NCI-H187 (cell line): ENCODE results near the gene SIL1.
"Not testable (repeated sequence)": the region's sequence is repeated elsewhere in the genome, so short reads cannot be mapped to it uniquely, and the experiment has no call there.

Experiments
- DNase-seq, 2 experiments: peaks; one replicate each; lab custom pipeline; 2025; lab: John Stamatoyannopoulos, UW

Gene SIL1

DNA sequence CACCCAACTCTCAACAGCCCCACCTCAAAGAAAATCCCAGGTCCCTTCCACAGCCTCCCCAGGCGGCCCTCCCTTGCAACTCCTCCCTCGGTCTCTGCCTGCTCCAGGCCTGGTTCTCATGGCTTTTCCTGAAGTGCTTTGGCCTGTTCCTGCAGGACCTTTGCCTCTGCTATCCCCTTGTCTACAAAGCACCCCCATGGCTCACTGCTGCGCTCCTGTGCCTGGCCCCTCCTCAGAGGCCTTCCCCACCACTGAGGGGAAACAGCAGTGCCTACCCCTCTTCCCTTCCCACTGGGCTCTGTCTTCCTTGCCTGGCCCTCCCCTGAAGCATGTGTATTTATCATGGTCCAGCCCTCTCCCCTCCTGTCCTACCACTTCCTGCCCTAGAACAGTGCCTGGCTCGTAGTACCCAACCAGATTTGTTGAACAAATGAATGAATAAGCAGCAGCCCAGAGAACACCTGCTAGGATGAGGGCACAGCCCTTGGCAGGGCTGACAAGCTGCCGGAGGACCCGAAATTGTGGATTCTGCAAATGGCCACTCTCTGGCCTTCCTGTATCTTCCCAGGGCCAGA lies 254.5 kb downstream of the SIL1 start:
- no peak for DNase-seq

DNA sequence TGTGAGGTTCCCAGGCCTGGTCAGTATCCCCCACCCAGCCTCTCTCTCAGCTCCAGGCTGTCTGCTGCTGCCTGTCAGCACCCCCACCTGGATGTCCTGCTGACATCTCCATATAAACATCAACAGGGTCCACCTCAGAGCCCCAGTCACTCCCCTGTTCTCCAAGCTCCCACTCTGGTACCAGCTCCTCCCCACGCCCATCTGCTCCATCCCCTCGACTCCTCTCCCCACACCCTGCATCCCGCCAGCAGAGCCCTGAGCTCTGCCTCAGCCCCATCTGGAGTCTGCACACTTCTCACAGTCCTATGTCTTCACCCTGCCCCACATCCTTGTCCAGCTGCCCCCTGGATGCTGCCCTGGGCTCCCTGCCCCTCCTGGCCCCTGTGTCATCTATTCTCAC lies 255.3 kb downstream of the SIL1 start:
- no peak for DNase-seq

DNA sequence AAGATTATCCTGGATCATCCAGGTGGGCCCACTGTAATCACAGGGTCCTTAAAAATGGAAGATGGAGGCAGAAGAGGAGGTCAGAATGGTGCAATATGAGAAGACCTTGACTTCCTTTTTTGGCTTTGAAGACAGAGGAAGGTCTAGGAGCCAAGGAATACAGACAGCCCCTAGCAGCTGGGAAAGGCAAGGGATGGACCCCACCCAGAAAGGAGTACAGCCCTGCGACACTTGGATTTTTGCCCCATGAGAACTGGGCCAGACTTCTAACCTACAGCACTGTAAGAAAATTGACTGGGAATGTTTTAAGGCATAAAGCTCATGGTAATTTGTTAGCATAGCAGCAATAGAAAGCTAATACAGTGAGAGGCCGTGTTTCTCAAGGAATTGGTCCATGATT lies 256.1 kb downstream of the SIL1 start:
- DNase-seq: no peak

DNA sequence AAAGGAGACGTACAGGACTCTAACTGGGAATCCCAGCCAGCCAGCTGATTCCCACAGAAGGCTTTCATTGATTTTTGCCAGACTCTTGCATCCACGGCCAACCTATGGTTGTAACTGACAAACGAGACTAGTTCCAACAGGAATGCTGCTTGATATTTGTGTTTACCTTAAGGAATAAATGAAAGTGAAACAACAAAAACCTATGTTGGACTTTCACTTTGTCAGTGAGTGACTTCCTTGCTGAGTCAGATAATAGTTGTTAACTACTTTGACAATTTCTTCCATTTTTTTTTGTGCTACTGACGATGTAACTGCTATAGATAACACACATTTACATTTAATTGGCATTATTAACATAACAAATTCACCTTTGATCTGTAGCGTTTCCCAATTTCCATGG lies 259.6 kb downstream of the SIL1 start:
- no peak for DNase-seq

DNA sequence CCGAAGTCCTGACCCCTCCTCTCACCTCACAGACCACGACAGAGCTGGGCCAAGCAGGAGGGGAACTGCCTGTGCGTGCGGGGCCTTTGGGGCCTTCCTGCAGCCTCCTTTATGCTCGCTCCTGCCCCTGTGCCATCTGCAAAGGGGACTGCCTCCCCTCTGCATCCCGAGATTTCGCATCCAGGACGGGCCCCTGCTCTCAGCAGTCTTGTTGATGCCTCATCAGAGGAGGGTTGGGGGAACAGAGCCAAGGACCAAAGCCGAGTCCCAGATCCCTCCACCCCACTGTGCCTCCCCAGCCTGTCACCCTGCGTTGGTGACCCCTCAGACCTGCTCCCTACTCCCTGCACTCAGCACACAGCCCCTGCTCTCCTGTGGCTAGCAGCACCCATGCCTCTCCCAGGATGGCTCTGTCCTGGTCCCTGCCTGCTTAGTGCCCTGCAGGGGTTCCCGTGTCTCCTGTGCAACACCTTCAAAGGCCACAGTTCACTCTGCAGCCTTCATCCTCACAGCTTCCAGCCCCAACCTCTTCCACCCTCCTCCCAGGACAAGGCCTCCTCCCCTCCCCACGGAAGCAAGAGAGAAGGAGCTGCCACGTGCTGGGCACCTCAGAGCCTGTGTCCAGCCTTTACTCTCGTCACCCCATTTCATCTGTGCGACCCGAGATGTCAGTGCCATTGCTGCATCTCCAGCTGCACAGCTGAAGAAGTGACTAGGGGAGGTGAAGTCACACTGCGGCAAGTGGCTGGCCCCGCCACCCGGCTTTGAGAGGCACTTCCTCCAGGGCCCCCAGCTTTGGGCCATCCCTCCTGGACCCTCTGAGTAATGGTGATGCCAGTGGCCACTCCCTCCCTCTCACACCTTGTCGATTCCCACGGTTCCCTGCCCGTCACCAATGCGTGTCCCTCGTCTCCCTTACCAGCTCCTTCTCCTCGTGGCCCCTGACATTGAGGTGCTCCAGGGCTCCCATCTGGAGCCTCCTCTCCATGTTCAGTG lies 260.5 kb downstream of the SIL1 start:
- no peak for DNase-seq

DNA sequence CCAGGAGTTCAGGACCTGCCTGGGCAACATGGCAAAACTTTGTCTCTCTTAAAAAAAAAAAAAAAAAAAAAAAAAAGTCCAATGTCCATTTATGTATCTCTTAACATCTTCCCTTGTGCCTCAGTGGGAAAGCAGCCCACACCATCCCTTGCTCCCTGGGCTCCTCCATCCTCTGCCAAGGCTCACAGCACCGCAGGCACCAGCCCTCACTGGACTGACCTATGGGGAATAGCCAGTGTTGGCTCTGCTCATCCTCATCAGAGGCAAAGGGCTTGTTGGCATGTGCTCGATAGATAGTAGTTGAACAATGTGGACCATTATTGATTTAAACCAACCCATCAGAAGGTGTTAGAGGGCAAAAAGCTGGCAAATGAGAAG lies 261.2 kb downstream of the SIL1 start:
- no peak for DNase-seq

DNA sequence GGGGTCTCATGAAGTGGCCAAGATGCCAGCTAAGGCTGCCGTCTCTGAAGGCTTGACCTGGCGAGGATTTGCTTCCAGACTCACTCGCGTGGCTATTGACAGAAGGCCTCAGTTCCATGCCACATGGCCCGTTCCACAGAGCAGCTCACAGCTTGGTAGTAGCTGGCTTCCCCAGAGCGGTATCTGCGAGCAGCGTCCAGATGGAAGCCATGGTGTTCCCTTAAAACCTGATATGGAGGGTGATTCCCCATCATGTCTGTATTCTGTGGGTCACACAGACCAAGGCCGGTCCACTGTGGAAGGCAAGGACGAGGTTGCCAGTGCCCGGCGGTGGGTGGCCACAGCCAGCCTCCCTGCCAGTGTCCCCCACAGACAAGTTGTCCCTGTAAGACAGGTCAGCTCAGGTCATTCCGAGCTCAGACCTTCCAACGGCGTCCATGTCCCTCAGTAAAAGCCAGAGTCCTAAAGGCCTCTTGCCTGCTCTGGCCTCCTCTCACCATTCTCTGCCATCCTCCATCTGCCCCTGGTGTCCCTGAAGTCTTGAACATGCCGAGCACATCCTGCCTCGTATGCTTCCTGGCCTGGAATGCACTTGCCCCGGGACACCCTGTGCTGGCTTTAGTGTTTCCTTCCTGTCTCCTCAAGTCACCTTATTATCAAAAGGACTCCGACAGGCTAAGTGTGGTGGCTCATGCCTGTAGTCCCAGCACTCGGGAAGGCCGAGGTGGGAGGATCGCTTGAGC lies 261.8 kb downstream of the SIL1 start:
- DNase-seq: no peak

DNA sequence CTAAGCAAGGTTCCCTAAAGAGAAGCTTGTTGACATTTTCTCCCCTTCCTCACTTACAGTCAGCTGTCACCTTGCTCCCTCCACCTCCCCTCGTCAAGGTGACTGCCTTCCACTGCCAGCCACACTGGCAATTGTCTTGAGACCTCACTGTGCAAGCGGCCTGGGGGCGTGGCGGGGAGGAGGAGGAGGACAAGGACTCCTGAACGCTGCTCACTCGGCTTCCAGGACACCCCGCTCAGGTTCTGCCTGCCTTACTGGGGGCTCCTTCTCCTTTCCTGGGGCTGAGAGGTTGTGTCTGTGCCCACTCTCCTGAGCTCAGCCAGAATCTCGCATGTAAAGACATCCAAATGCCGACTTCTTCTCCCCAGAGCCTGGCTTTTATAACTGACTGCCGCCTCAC lies 262.7 kb downstream of the SIL1 start:
- DNase-seq: no peak

DNA sequence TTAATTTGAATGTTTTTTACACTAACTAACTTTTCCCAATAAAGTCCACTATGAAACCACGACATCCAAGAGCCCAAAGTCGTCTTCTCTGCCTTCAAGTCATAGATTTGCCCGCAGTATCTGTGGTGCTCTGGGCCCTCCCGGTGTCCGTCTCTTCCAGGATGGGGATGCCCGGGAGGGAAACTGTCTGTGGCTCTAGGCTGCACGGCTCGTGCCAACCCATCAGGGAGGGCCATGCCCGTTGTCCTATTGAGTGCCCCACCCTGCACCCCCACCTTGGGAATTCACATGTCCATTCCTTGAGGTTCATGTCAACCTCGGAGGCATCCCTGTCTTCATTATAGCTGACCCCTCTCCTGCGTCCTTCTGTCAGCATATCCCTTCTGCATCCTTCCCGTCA lies 263.2 kb downstream of the SIL1 start:
- no peak for DNase-seq

DNA sequence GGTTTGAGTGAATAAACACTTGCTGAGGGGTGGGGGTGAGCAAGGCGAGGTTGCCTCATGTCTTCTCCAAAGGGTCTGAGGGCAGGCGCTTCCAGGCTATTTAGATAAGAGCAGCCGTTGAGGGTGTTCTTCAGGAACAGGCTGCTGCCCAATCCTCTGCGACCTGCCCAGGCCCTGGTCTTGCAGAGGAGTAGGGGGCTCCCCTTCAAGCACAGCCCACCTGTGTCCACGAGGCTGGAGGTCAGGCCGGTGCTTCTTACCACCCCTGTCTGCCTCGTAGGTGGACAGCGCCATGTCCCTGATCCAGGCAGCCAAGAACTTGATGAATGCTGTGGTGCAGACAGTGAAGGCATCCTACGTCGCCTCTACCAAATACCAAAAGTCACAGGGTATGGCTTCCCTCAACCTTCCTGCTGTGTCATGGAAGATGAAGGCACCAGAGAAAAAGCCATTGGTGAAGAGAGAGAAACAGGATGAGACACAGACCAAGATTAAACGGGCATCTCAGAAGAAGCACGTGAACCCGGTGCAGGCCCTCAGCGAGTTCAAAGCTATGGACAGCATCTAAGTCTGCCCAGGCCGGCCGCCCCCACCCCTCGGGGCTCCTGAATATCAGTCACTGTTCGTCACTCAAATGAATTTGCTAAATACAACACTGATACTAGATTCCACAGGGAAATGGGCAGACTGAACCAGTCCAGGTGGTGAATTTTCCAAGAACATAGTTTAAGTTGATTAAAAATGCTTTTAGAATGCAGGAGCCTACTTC lies 264.5 kb downstream of the SIL1 start:
- no peak for DNase-seq

DNA sequence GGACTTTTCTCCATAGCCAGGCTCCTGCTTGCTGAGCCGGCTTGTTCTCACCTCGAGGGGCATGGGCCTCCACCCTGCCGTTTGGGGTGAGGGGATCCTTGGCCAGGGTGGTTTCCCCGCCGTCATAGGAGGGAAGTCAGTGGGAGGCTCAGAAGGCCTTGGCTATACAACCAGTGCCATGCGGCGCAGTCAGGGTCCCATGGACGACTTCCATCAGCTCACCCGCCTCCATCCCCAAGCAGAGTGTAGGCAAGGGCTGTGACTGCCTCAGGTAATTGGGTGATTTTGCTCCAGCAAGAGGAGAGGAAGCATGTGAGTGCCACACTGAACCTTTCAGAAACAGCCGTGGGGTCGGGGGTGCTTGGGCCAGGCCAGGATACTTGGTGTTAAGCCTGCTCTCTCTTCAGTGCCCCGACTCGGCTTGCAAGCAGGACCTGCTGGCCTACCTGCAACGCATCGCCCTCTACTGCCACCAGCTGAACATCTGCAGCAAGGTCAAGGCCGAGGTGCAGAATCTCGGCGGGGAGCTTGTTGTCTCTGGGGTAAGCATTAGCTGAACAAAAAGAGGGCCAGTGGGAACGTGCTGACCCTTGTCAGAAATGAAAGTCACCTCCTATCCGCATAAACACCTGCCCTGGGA lies 265.9 kb downstream of the SIL1 start:
- DNase-seq: no peak

DNA sequence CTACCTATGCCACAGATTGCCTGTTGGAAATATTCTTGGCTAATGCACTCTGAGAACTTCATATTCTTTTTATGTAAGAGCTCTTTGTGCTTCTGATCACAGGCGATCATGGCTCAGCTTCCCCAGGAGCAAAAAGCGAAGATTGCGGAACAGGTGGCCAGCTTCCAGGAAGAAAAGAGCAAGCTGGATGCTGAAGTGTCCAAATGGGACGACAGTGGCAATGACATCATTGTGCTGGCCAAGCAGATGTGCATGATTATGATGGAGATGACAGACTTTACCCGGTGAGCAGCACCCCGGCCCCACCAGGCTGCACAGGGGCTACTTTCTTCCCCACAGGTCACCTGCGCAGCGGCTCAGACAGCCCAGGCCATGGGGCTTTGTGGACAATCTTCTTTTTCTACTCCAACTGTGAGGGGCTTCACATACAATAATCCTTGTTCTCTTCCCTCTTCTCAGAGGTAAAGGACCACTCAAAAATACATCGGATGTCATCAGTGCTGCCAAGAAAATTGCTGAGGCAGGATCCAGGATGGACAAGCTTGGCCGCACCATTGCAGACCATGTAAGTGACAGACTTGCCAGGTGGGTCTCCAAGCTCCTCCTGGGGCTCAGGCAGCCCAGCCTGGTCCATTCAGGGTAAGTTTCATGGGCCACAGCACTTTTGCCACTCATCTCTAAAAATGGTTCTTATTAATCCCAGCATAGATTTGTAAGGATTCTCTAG lies 267.6 kb downstream of the SIL1 start:
- DNase-seq: no peak

DNA sequence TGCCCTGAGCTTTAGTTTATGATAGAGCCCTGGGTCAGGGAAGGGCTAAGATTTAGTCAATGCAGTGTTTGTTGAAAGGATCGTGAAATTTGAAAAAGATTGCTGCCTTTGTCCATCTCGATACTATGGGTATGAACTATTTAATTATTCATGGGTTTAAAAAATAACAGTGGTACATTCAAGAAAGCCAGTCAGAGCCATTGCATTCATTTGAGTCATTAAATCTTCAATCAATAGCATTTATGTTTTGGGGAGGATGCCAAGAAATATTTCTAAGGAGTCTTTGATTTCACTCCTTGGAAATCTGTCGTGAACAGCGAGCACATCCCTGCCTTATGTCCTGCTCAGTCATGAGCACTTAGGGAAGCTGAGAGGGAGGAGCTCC lies 268.6 kb downstream of the SIL1 start:
- no peak for DNase-seq

DNA sequence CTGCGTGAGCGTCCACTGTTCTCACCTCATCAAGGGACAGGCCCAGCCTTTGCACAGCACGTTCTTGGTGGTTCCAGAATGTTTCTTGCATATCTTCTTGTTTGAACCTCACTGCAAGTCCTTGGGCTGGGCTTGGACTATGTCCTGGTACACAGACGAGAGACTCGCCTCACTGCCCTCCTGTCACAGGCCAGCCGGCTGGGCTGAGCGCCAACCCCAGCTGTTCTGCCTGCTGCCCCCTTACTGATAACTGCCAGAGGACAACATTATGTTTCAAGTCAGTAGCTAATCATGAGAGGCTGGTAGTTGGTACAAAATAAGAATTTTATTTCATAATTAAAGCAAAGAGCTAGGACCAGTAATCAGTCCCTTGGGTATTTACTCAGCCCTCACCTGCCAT lies 270.2 kb downstream of the SIL1 start:
- no peak for DNase-seq

DNA sequence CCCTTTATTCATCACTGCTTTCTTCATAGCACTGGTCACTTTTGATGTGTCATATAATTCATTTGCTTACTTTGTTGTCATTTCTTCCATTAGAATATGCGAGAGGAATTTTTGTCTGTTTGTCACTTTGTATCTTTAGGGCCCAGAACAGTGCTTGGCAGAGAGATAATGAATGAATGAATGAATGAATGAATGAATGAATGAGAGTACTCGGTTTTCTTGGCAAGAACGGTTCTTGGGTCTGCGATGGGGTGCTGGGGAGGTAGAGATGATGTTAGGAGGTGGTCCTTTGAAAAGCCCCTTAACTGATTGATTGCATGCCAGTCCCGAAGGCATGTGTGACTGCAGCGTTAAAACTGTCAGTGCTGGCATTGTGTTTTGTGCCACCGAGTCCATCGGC lies 270.6 kb downstream of the SIL1 start:
- DNase-seq: no peak

DNA sequence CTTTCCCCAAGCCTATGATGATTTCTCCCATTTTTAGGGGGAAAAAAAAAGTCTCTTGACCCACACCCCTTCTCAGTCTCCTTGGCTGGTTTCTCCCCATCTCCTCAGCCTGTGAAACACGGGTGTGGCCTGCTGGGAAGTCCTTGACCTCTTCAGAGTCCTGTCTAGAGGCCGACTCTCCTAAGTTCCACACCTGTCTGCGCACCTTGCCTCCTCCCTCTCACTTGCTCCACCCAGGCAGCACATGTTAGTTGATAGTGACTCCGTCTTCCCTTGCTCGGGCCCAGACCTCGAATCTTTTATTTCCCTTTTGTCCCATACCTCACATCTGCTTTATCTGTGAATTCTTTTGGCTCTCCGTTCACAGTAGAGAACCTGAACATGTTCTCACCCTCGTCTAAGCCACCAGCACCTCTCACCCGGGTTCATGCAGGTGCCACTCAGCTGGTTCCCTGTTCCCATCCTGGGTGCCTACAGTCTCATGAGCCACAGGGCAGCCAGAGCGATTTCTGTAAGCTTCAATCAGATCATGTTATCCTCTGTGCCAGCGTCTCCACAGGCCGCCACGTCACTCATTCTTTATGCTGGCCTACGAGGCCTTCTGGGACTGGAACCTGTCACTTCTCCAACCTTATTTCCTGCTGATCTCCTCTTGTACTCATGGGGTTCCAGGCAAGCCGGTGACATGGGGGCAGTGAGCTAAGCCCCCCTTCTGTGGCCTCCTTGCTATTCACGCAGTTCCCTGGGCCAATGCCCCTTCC lies 271.3 kb downstream of the SIL1 start:
- no peak for DNase-seq

DNA sequence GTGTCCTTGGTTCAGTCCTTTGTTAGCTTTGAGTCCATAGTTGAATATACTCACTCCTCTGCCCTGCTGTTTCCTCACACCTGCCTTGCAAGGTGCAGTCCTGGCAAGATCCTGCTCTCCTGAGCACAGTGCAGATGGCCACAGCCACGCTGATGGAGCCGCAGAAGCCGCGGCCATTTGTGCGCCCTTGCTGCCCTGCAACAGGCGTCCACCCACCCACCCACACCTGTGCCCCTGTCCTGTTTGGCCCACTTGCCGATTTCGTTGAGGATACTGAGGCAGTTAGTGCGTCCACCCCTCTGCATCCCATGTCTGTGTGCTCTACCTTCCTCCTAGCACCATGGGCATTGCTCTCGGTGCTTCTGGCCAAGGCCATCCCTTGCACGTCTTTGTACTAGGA lies 271.9 kb downstream of the SIL1 start:
- DNase-seq: no peak

DNA sequence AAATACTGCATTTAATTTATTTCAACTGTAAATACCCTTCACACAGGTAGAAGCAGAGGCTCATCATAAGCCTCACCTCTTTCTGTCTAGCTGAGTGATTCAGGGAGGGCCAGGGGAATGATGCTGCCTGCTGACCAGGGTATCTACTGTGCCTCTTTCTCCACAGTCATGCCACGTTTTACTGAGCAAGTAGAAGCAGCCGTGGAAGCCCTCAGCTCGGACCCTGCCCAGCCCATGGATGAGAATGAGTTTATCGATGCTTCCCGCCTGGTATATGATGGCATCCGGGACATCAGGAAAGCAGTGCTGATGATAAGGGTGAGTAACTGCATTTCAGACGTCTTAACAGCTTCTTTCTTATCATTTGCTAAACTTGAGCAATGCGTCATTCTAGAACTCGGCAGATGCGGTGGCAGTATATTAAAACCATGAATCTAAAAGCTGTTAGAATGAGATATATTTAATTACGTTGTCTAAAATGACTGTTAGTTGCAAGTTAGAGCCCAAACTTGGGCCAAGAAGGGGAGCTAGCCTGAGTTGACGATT lies 273.0 kb downstream of the SIL1 start:
- no peak for DNase-seq

DNA sequence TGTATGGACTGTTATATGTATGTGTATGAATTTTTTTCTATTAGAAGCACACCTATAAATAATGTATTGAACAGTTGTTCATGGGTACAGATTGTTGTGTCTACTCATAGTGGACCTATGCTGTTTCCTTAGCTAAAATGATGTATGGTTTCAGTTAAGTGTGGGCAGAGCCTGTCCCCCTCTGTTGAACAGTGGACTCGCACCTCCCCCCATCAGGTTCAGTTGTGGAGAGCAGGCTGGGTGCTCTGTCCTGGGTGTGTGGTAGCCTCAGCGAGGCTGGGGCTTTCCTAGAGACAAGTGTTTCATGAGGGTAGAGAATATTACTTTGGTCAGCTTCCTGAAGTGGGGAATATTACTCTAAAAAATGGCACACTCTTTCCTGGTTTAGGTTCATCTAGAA lies 275.7 kb downstream of the SIL1 start:
- no peak for DNase-seq

DNA sequence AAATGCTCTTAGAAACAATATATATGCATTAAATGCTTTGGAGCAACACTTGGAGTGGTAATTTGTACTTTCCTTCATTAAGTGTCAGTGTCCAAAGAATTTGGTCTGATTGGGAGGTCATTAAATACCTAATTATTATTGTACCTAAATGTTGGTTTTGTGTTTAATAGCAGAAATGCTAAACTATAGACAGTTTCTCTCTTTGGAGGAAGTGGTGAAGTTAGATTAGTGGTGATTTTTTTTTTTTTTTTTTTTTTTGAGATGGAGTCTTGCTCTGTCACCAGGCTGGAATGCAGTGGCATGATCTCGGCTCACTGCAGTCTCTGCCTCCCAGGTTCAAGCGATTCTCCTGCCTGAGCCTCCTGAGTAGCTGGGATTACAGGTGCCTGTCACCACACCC lies 276.8 kb downstream of the SIL1 start:
- DNase-seq: not testable (repeated sequence)
